Stimulated activated CD4-positive, alpha-beta T cell treated with anti-CD3 and anti-CD28 coated beads, Interleukin-4, amount 100 ng/mL, for 1 hour (primary cell): ENCODE data around the gene STRN.
"Not testable (repeated sequence)": the region's sequence is repeated elsewhere in the genome, so short reads cannot be mapped to it uniquely, and the experiment has no call there.

Experiments used
- DNase-seq: peaks from one replicate; pipeline ENCODE4 v3.0.0-alpha.2; 2020

Gene STRN

GRCh38 chr2:36963734-36964133 lies 2.6 kb downstream of the STRN start:
- no peak for DNase-seq

GRCh38 chr2:36963106-36963505 lies 3.2 kb downstream of the STRN start:
- DNase-seq = no peak

DNA sequence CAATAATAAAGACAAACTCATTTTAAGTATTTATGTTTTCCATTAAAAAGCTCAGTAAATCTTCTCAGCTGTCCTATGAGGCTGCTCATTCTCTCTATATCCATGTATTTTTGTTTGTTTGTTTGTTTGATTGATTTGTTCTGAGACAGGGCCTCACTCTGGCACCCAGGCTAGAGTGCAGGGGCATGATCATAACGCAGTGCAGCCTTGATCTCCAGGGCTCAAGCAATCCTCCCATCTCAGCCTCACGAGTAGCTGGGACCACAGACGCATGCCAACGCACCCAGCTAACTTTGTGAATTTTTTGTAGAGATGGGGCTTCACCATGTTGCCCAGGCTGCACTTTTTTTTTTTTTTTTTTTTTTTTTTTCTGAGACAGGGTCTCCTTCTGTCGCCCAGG lies 5.6 kb downstream of the STRN start:
- DNase-seq = no peak

GRCh38 chr2:36960005-36960675 lies 6.2 kb downstream of the STRN start:
- no peak for DNase-seq

- DNase-seq = no peak
These were observed 11.2 kb downstream of the STRN start for GRCh38 chr2:36954977-36955607.

GRCh38 chr2:36952748-36953197 lies 13.6 kb downstream of the STRN start:
- DNase-seq = no peak

DNA sequence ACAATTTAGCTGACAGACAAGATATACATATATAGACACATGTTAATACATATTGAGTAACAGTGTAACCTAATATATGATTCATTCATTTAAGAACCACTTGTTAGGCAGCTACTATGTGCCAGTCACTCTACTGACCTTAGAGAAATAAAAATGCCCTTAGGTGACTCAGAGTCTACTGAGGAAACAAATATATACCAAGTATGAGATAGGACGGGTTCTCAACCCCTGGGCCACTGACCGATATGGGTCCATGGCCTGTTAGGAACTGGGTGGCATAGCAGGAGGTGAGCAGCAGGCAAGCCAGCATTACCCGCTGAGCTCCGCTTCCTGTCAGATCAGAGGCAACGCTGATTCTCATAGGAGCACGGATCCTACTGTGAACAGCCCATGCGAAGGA lies 14.8 kb downstream of the STRN start:
- no peak for DNase-seq

DNA sequence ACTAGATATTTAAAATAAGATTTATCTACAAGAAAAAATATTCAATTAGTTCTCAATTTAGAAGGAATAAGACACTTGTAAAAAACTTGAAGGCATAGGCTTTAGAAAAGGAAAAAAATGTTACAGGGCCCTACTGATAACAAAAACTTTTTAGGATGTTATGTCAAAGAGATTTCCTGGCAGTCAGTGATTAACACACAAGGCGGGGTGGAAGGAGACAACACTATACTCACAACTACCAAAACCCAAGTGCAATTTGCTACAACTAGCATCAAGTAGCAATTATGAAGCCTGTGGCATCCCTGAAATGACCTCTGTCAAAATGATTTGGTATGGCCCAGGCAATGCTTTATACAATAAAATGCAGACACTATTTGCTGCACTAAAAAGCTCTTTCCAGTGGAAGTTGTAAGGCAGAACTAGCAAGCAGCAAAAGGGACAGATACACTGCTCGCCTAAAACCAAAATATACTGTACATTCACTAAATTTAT lies 15.3 kb downstream of the STRN start:
- DNase-seq = no peak

DNA sequence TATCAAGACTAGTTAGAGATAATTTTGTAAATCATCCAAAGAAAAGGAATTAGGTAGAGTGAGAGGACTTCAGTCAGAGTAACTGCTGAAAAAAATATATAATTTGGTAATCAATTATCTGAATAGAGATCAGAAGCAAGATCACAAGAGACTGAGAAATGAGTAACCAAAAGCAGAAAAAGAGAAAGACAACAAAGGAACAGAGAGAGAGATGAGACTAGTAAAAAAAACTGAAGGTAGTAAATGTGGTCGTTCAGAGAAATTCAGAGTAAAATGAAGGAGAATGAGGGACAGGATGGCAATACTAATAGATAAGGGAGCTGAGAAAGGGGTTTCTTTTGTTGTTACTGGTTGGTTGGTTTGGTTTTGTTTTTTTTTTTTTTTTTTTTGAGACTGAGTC lies 16.5 kb downstream of the STRN start:
- no peak for DNase-seq

- not testable (repeated sequence) for DNase-seq
These were observed 21.1 kb downstream of the STRN start for GRCh38 chr2:36945240-36945639.

DNA sequence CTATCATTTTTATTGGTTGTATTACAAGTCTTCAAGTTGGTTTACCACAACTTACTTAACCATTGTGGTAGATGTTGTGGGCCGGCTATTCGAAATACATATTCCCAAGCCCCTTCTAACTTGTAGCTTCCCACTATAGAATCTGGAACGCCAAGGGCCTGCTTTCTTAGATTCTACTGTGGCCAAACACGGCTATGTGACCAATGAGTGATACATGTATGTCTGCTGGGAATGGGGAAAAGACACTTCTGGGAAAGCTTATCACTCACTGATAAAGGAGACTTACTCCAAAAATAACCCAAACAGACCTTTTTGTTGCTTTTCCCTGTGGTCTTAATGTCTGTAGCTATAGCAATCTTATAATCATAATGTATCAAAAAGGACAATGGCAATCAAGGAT lies 24.5 kb downstream of the STRN start:
- DNase-seq = no peak

GRCh38 chr2:36936526-36936925 lies 29.8 kb downstream of the STRN start:
- not testable (repeated sequence) for DNase-seq

DNA sequence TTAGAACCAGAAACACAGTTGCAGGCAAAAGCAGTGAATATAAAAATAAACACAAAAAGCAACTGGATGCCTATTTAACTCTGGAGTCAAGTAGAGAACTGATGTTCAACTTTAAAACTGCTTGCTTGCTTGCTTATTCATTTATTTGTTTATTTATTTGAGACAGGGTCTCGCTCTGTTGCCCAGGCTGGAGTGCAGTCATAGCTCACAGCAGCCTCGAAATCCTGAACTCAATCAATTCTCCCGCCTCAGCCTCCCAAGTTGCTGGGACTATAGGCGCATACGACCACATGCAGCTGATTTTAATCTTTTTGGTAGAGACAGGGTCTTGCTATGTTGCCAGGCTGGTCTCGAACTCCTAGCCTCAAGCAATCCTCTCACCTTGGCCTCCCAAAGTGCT lies 34.6 kb downstream of the STRN start:
- not testable (repeated sequence) for DNase-seq

DNA sequence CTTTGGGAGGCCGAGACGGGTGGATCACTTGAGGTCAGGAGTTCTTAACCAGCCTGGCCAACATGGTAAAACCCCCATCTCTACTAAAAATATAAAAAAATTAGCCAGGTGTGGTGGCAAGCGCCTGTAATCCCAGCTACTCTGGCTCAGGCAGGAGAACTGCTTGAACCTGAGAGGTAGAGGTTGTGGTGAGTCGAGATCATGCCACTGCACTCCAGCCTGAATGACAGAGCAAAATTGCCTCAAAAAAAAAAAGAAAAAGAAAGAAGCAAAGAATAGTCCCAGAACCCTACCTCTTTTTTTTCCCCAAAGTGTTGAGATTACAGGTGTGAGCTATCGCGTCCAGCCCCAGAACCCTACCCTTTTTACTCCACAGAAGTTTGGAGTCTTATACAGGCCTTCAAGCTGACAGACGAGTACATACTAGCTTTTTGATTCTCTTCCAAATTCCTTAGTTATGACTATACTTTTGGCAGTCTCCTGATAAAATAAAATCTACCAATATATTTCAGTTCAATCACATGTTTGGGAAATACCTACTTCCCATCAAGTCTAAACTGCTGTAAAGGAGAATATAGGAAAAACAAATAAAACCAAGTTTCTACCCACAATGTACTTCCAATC lies 35.4 kb downstream of the STRN start:
- not testable (repeated sequence) for DNase-seq

DNA sequence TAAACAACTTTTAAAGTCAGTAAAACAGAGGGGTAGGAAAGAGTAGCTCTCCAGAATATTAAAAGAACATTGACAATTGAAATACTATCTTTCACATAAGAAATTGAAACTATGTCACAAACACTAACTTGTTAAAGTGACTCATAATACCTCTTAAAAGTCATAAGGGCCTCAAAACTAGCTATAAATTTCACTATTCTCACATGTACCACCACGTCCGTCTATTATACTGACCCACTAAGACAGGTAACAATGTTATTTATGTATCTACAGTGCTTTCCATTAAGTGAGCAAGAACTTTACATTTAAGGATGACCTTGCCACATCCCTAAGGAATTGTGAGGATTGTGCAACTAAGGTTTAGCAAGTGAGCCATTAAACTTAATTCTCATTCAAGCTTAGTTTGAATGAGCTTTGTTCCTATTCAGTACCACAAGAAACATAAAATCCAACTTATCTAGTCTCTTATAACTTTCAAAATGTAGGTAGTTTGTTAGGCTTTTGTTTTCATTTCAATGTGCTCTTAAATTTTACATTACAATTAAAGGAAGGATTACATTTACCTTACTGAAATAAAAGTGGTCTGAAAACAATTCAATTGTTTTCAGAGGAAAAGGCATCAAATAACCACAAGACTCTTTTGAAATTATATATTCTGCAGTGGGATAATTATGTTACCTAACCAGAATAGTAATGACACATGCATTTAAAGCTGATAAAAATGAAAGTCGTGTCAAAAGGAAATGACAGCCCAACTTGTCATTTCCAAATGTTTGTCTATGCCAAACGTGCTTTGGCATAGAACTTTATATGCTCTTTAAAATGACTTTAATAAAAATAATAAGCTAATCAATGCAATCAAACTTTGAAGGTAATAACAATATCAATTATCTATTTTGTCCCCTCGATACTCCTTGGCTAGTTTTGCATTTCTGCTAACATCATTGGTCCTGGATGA lies 39.9 kb downstream of the STRN start:
- not testable (repeated sequence) for DNase-seq

DNA sequence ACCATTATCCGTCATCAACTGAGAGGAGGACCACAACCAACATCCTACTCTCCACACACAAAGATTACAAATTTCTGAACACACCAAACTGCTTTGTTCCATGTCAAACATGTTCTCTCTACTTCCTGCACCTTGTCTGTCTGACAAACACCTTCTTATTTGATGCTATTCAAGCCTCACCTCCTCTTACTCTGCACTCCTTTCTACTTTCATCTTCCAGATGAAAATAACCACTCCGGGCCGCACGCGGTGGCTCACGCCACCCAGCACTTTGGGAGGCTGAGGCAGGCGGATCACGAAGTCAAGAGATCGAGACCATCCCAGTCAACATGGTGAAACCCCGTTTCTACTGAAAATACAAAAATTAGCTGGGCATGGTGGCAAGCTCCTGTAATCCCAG lies 43.7 kb downstream of the STRN start:
- DNase-seq = not testable (repeated sequence)

- no peak for DNase-seq
These were observed 44.4 kb downstream of the STRN start for GRCh38 chr2:36921984-36922383.

- no peak for DNase-seq
These were observed 47.1 kb downstream of the STRN start for GRCh38 chr2:36919041-36919837.

GRCh38 chr2:36918307-36918706 lies 48.0 kb downstream of the STRN start:
- no peak for DNase-seq

DNA sequence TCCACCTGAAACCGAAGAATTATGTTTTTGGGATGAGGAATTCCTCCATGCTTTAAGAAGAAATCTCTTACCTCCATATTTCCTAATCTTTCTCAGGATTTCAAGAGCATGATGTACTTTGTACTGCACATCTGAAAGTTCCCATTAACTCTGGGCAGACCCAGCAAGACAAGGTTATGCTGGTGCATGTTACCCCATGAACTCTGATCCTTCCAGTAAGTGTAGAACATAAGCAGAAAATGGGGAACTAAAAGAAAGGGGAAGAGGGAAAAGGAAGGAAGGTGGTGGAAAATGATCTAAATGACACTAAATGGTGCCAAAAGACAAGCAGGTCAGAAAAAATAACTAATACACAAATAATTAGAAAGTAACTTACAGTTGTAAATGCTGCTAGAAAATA lies 50.7 kb downstream of the STRN start:
- no peak for DNase-seq

GRCh38 chr2:36912695-36913094 lies 53.6 kb downstream of the STRN start:
- DNase-seq = no peak

- no peak for DNase-seq
These were observed 55.3 kb downstream of the STRN start for GRCh38 chr2:36911012-36911411.
